WTC11 (cell line): ENCODE data around the gene ARFIP1. TPM values are rescaled to one million over a fixed set of nuclear protein-coding genes. Genes with fewer than 3 reads are reported as not detected.

Source experiments
- ATAC-seq: fragments of 200-7000 bp; cut with Tn5 transposase; 2 replicates; pipeline ENCODE4 v1.10.0; 2021; ENCODE audit warnings: mild to moderate bottlenecking, moderate library complexity
- CTCF ChIA-PET: fragments of 300-600 bp; sonication (Branson Sonifier 250); formaldehyde crosslinking; loops from one replicate; lab custom pipeline; 2021; ENCODE audit warnings: antibody characterized with exemption; lab: Charles Lee
- POLR2A ChIA-PET: fragments of 350-600 bp; sonication (Branson Sonifier 250); formaldehyde crosslinking; loops from one replicate; lab custom pipeline; 2021; ENCODE audit warnings: antibody characterized with exemption; lab: Charles Lee
- DNase-seq: peaks from one replicate; pipeline ENCODE4 v3.0.0; 2021; ENCODE audit warnings: low spot score
- H3K27ac Mint-ChIP-seq: 2 replicates; pipeline ENCODE4 v1.8.0; 2021; ENCODE audit warnings: mixed read lengths
- H3K27me3 Mint-ChIP-seq: 2 replicates; pipeline ENCODE4 v1.8.0; 2021; ENCODE audit warnings: low read depth, mild to moderate bottlenecking, moderate library complexity, mixed read lengths
- H3K36me3 Mint-ChIP-seq: 2 replicates; pipeline ENCODE4 v1.8.0; 2021; ENCODE audit warnings: mixed read lengths
- H3K4me1 Mint-ChIP-seq: 2 replicates; pipeline ENCODE4 v1.8.0; 2022; ENCODE audit warnings: mixed read lengths
- H3K4me3 Mint-ChIP-seq: 2 replicates; pipeline ENCODE4 v1.8.0; 2021; ENCODE audit warnings: mild to moderate bottlenecking, moderate library complexity, mixed read lengths
- H3K9me3 Mint-ChIP-seq: 2 replicates; pipeline ENCODE4 v1.8.0; 2021; ENCODE audit warnings: mixed read lengths
- ATF1 ChIP-seq: sonication (generic); formaldehyde crosslinking; IDR thresholded peaks from 2 replicates; pipeline ENCODE4 v1.8.1; 2023; ENCODE audit warnings: mild to moderate bottlenecking, moderate library complexity, missing genetic modification reagents
- CDX4 ChIP-seq: fragments of 250-450 bp; sonication (Bioruptor Pico); IDR thresholded peaks from 2 replicates; pipeline ENCODE4 v1.9.0; 2021; ENCODE audit warnings: moderate library complexity, mild to moderate bottlenecking, inconsistent platforms, borderline replicate concordance
- E2F5 ChIP-seq: sonication (generic); formaldehyde crosslinking; IDR thresholded peaks from 2 replicates; pipeline ENCODE4 v1.8.1; 2022; ENCODE audit warnings: mild to moderate bottlenecking, moderate library complexity, missing genetic modification reagents
- ERG ChIP-seq: fragments of 250-450 bp; sonication (Bioruptor Pico); IDR thresholded peaks from 2 replicates; pipeline ENCODE4 v1.8.0; 2021; ENCODE audit warnings: mild to moderate bottlenecking
- ETV6 ChIP-seq: sonication (generic); formaldehyde crosslinking; IDR thresholded peaks from 2 replicates; pipeline ENCODE4 v1.8.1; 2022; ENCODE audit warnings: mild to moderate bottlenecking, missing genetic modification reagents
- FOXP1 ChIP-seq: sonication (generic); formaldehyde crosslinking; IDR thresholded peaks from 2 replicates; pipeline ENCODE4 v1.8.0; 2022; ENCODE audit warnings: missing genetic modification reagents, mild to moderate bottlenecking, moderate library complexity, borderline replicate concordance
- IRF2 ChIP-seq: sonication (generic); formaldehyde crosslinking; IDR thresholded peaks from 2 replicates; pipeline ENCODE4 v1.8.0; 2022; ENCODE audit warnings: low read depth, missing genetic modification reagents, borderline replicate concordance
- JAZF1 ChIP-seq: fragments of 250-450 bp; sonication (Bioruptor Pico); IDR thresholded peaks from 2 replicates; pipeline ENCODE4 v1.9.0; 2021; ENCODE audit warnings: moderate library complexity, mild to moderate bottlenecking, inconsistent platforms
- JUN ChIP-seq: sonication (generic); formaldehyde crosslinking; IDR thresholded peaks from 2 replicates; pipeline ENCODE4 v1.8.0; 2023; ENCODE audit warnings: mild to moderate bottlenecking, missing genetic modification reagents
- MYBL2 ChIP-seq: sonication (generic); formaldehyde crosslinking; IDR thresholded peaks from 2 replicates; pipeline ENCODE4 v1.8.1; 2023; ENCODE audit warnings: mild to moderate bottlenecking, moderate library complexity, missing genetic modification reagents
- NFYB ChIP-seq: sonication (generic); formaldehyde crosslinking; conservative IDR thresholded peaks from 2 replicates; pipeline ENCODE4 v1.8.0; 2022; ENCODE audit warnings: low read depth, missing genetic modification reagents
- NR3C1 ChIP-seq: sonication (generic); formaldehyde crosslinking; conservative IDR thresholded peaks from 2 replicates; pipeline ENCODE4 v1.8.1; 2023; ENCODE audit warnings: low read depth, mild to moderate bottlenecking, missing genetic modification reagents
- TCF7 ChIP-seq: sonication (generic); formaldehyde crosslinking; IDR thresholded peaks from 2 replicates; pipeline ENCODE4 v1.8.0; 2022; ENCODE audit warnings: mild to moderate bottlenecking, low read depth, missing genetic modification reagents, moderate library complexity
- TEAD4 ChIP-seq: sonication (generic); formaldehyde crosslinking; IDR thresholded peaks from 2 replicates; pipeline ENCODE4 v1.8.0; 2022; ENCODE audit warnings: mild to moderate bottlenecking, missing genetic modification reagents
- TP53 ChIP-seq: sonication (generic); formaldehyde crosslinking; IDR thresholded peaks from 2 replicates; pipeline ENCODE4 v1.8.1; 2023; ENCODE audit warnings: mild to moderate bottlenecking, missing genetic modification reagents
- ZBTB21 ChIP-seq: sonication (generic); formaldehyde crosslinking; IDR thresholded peaks from 2 replicates; pipeline ENCODE4 v1.8.1; 2023; ENCODE audit warnings: mild to moderate bottlenecking, missing genetic modification reagents, borderline replicate concordance
- ZNF263 ChIP-seq: sonication (generic); formaldehyde crosslinking; IDR thresholded peaks from 2 replicates; pipeline ENCODE4 v1.8.1; 2022; ENCODE audit warnings: low read depth, mild to moderate bottlenecking, moderate library complexity, missing genetic modification reagents
- ZNF396 ChIP-seq: fragments of 250-450 bp; sonication (Bioruptor Pico); IDR thresholded peaks from 2 replicates; pipeline ENCODE4 v1.8.0; 2021; ENCODE audit warnings: mild to moderate bottlenecking, moderate library complexity, borderline replicate concordance
- ZNF416 ChIP-seq: fragments of 250-450 bp; sonication (Bioruptor Pico); IDR thresholded peaks from 2 replicates; pipeline ENCODE4 v1.9.0; 2021; ENCODE audit warnings: mild to moderate bottlenecking, inconsistent platforms
- total RNA-seq: library from RNA; stranded (reverse); gene quantifications from 3 replicates; pipeline ENCODE4 v1.2.3, GENCODE V29; 2021
- TF ChIP-seq, protein P1 (sequence below): sonication (generic); formaldehyde crosslinking; IDR thresholded peaks from 2 replicates; pipeline ENCODE4 v1.8.1; 2022; ENCODE audit warnings: missing genetic modification reagents, borderline replicate concordance
- TF ChIP-seq, protein P2 (sequence below): sonication (generic); formaldehyde crosslinking; IDR thresholded peaks from 2 replicates; pipeline ENCODE4 v1.8.0; 2022; ENCODE audit warnings: mild to moderate bottlenecking, missing genetic modification reagents
- TF ChIP-seq, protein P3 (sequence below): sonication (generic); formaldehyde crosslinking; IDR thresholded peaks from 2 replicates; pipeline ENCODE4 v1.8.1; 2023; ENCODE audit warnings: mild to moderate bottlenecking, missing genetic modification reagents, moderate library complexity
- TF ChIP-seq, protein P4 (sequence below): fragments of 250-450 bp; sonication (Bioruptor Pico); IDR thresholded peaks from 2 replicates; pipeline ENCODE4 v2.1.2; 2022; ENCODE audit warnings: mild to moderate bottlenecking, moderate library complexity

The ARFIP1 gene
- total RNA-seq, 1 experiment from 2014 or later, result 35.3 TPM

- TF ChIP-seq, protein P1, sequence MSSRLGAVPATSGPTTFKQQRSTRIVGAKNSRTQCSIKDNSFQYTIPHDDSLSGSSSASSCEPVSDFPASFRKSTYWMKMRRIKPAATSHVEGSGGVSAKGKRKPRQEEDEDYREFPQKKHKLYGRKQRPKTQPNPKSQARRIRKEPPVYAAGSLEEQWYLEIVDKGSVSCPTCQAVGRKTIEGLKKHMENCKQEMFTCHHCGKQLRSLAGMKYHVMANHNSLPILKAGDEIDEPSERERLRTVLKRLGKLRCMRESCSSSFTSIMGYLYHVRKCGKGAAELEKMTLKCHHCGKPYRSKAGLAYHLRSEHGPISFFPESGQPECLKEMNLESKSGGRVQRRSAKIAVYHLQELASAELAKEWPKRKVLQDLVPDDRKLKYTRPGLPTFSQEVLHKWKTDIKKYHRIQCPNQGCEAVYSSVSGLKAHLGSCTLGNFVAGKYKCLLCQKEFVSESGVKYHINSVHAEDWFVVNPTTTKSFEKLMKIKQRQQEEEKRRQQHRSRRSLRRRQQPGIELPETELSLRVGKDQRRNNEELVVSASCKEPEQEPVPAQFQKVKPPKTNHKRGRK (CRISPR knock-in tag), result no peak
- TF ChIP-seq, protein P2, sequence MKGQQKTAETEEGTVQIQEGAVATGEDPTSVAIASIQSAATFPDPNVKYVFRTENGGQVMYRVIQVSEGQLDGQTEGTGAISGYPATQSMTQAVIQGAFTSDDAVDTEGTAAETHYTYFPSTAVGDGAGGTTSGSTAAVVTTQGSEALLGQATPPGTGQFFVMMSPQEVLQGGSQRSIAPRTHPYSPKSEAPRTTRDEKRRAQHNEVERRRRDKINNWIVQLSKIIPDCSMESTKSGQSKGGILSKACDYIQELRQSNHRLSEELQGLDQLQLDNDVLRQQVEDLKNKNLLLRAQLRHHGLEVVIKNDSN, result no peak
- TF ChIP-seq ZNF263 (CRISPR knock-in tag) (no peak), ZBTB21 (CRISPR knock-in tag) (no peak), ZNF396 (CRISPR knock-in tag) (no peak), JAZF1 (CRISPR knock-in tag) (no peak), TP53 (CRISPR knock-in tag) (no peak), IRF2 (CRISPR knock-in tag) (no peak)
Measured at GRCh38 chr4:152927737-152928136, 148.0 kb downstream of the ARFIP1 start (continued).

DNA sequence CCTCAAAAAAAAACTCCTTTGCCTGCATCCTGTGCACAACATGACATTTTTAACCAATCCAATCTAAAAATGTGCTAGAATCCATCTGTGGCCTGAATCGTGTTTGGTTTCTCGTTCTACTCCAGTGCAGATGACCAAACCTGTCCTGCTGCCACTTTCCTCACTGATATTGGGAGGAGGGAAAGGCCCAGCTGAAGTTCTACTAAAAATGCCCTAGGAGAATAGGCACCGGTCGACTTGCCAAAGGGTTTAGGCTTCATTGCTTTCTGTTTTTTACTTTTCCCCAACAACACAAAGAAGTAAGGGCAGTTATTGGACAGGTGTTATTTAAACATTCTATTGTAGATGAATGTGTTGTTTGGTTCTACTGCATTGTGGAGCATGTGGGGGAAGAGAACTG, 148.5 kb downstream of the ARFIP1 start:
- peaks cover 5% of the 10 kb centered on the region for H3K9me3 Mint-ChIP-seq
- H3K36me3 Mint-ChIP-seq, result peaks cover 6% of the 10 kb centered on the region
- no peak for ATAC-seq
- POLR2A ChIA-PET, result no interaction called here
- TF ChIP-seq, protein P2, result no peak
- TF ChIP-seq, protein P3, sequence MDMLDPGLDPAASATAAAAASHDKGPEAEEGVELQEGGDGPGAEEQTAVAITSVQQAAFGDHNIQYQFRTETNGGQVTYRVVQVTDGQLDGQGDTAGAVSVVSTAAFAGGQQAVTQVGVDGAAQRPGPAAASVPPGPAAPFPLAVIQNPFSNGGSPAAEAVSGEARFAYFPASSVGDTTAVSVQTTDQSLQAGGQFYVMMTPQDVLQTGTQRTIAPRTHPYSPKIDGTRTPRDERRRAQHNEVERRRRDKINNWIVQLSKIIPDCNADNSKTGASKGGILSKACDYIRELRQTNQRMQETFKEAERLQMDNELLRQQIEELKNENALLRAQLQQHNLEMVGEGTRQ (CRISPR knock-in tag), result no peak
- TF ChIP-seq JUN (CRISPR knock-in tag) (no peak), TEAD4 (CRISPR knock-in tag) (no peak), ERG (CRISPR knock-in tag) (no peak), FOXP1 (CRISPR knock-in tag) (no peak)
- TF ChIP-seq, protein P4, sequence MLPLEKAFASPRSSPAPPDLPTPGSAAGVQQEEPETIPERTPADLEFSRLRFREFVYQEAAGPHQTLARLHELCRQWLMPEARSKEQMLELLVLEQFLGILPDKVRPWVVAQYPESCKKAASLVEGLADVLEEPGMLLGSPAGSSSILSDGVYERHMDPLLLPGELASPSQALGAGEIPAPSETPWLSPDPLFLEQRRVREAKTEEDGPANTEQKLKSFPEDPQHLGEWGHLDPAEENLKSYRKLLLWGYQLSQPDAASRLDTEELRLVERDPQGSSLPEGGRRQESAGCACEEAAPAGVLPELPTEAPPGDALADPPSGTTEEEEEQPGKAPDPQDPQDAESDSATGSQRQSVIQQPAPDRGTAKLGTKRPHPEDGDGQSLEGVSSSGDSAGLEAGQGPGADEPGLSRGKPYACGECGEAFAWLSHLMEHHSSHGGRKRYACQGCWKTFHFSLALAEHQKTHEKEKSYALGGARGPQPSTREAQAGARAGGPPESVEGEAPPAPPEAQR, result no peak
- no peak overlapping the region for H3K27ac Mint-ChIP-seq
- CTCF ChIA-PET, result no interaction called here
- H3K27me3 Mint-ChIP-seq, result peaks cover 21% of the 10 kb centered on the region
- DNase-seq, result no peak
- H3K4me3 Mint-ChIP-seq, result no peak overlapping the region
- peaks cover 66% of the 10 kb centered on the region for H3K4me1 Mint-ChIP-seq

DNA sequence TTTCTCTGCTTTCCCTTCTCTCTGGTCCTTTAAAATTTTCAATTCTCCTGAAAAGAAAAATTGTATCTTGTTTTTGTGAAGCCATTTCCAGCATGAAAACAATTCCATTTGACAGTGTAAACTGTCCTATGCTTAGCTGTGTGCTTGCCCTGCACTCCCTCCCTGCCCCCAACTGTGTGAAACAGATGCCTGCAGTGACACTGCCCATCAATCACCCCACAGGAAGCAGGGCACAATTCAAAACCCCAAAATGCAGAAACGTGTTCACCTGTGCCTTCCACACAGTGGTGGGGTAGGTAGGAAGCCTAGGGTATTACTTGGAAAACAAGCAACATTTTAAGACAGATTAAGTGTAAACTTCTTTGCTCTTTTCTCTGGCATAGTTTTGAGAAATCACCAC, 150.1 kb downstream of the ARFIP1 start:
- H3K4me3 Mint-ChIP-seq, result peak overlapping the region; percentile 37
- H3K27me3 Mint-ChIP-seq, result peaks cover 30% of the 10 kb centered on the region
- peaks cover 3% of the 10 kb centered on the region; the same call in 1 of the 2 replicates for H3K36me3 Mint-ChIP-seq
- POLR2A ChIA-PET, result no interaction called here
- H3K9me3 Mint-ChIP-seq, result peaks cover 5% of the 10 kb centered on the region
- peaks cover 77% of the 10 kb centered on the region for H3K4me1 Mint-ChIP-seq
- CTCF ChIA-PET, result interaction anchor here (1.3 kb wide), 1 partner anchor 153 kb away, joined by 3 read pairs; no protein-coding TSS in a partner anchor
- H3K27ac Mint-ChIP-seq, result no peak overlapping the region
- ATAC-seq, result peak; percentile 21; the same call in 1 of the 2 replicates
- DNase-seq, result no peak
- TF ChIP-seq, protein P2, result no peak
- TF ChIP-seq CDX4 (CRISPR knock-in tag) (no peak), MYBL2 (no peak), NR3C1 (no peak), ATF1 (no peak), TCF7 (CRISPR knock-in tag) (no peak), JUN (CRISPR knock-in tag) (no peak), NFYB (CRISPR knock-in tag) (no peak), E2F5 (no peak), ETV6 (CRISPR knock-in tag) (no peak), ZNF416 (CRISPR knock-in tag) (no peak)
